ENCODE results near the gene ATP9B. TPM values are rescaled to one million over a fixed set of nuclear protein-coding genes. Genes with fewer than 3 reads are reported as not detected.

The ATP9B gene
- total and polyA plus RNA-seq, 10 donors: 7.5 to 58.4 (median 42.7) TPM

GRCh38 chr18:79380816-79381806 is 311.9 kb downstream of the ATP9B start:
- intact Hi-C loops (cut with DNase I; ENCODE audit: low total_unique reads): loop anchor here (2.0 to 5.0 kb wide), 2 partner anchors 151 to 264 kb away; no protein-coding TSS in a partner anchor

GRCh38 chr18:79381811-79382311 is 312.7 kb downstream of the ATP9B start:
- DNase-seq: peak; percentile 67
- peaks cover 0 to 30% (median 11%) of the 10 kb centered on the region in 6 donors for H3K36me3 ChIP-seq
- WGBS, 5 donors: 84 to 87% (median 84%) methylated on average over 11 to 16 of the region's 16 CpGs
- H3K4me3 ChIP-seq: no peak overlapping the region
- peaks cover 0 to 13% (median 0%) of the 10 kb centered on the region in 7 donors for H3K27me3 ChIP-seq (replicated peaks in 1 of 7)
- TF ChIP-seq CTCF (IDR thresholded peaks at IDR 0.05 in 8 of 11, conservative IDR thresholded peaks at IDR 0.05 in 3 of 11) (no peak), POLR2AphosphoS5 (IDR thresholded peaks at IDR 0.05) (peak in 1 of 3 donors; percentile 33)
- H3K4me1 ChIP-seq: peaks cover 6 to 35% (median 11%) of the 10 kb centered on the region in 6 donors
- intact Hi-C loops (cut with DNase I; ENCODE audit: low total_unique reads): loop anchor here (2.0 to 5.0 kb wide), 2 partner anchors 150 to 263 kb away; no protein-coding TSS in a partner anchor
- no peak overlapping the region for H3K27ac ChIP-seq
- H3K9me3 ChIP-seq: no peaks in the 10 kb centered on the region

More at GRCh38 chr18:79380816-79381806, 311.9 kb downstream of the ATP9B start:
- 65 to 74% (median 67%) methylated on average over 24 to 30 of the region's 30 CpGs for WGBS, 5 donors
- H3K4me1 ChIP-seq: peaks cover 6 to 29% (median 11%) of the 10 kb centered on the region in 6 donors
- H3K9me3 ChIP-seq: no peaks in the 10 kb centered on the region
- H3K27me3 ChIP-seq (replicated peaks in 1 of 7): peaks cover 0 to 5% (median 0%) of the 10 kb centered on the region in 7 donors
- TF ChIP-seq POLR2A (IDR thresholded peaks at IDR 0.05): no peak
- peak; percentile 19 to 55 (median 50) for TF ChIP-seq POLR2AphosphoS5 (IDR thresholded peaks at IDR 0.05)
- peak; percentile 74 to 93 (median 82) for TF ChIP-seq CTCF (IDR thresholded peaks at IDR 0.05 in 8 of 11, conservative IDR thresholded peaks at IDR 0.05 in 3 of 11)
- peak; percentile 89 for DNase-seq
- no peak overlapping the region for H3K4me3 ChIP-seq
- H3K27ac ChIP-seq: no peak overlapping the region
- H3K36me3 ChIP-seq: peaks cover 0 to 37% (median 11%) of the 10 kb centered on the region in 6 donors

GRCh38 chr18:79382681-79383387 is 313.6 kb downstream of the ATP9B start:
- Histone ChIP-seq H3K27me3 (replicated peaks in 1 of 7) (peaks cover 0 to 22% (median 0%) of the 10 kb centered on the region in 7 donors), H3K4me3 (no peak overlapping the region), H3K27ac (no peak overlapping the region), H3K4me1 (peaks cover 6 to 35% (median 11%) of the 10 kb centered on the region in 6 donors), H3K9me3 (no peaks in the 10 kb centered on the region), H3K36me3 (peaks cover 0 to 20% (median 2%) of the 10 kb centered on the region in 6 donors)
- TF ChIP-seq POLR2A (IDR thresholded peaks at IDR 0.05) (no peak), POLR2AphosphoS5 (IDR thresholded peaks at IDR 0.05) (no peak), CTCF (IDR thresholded peaks at IDR 0.05 in 8 of 11, conservative IDR thresholded peaks at IDR 0.05 in 3 of 11) (no peak)
- peak; percentile 77 for DNase-seq
- intact Hi-C loops (cut with DNase I; ENCODE audit: low total_unique reads): loop anchor here (5.0 kb wide), 1 partner anchor 149 kb away; no protein-coding TSS in a partner anchor
- WGBS, 5 donors: 82 to 86% (median 85%) methylated on average over 22 to 27 of the region's 27 CpGs

All from spleen (tissue), 11 donors.